GM12801 (cell line): Measurements from ENCODE around the gene SLC31A2.

ENCODE experiments used
- CTCF ChIP-seq: IDR thresholded peaks from one replicate; pipeline ENCODE4 v1.5.1; 2011; ENCODE audit warnings: control low read depth; ENCODE audit not compliant: insufficient read length; ENCODE audit errors: extremely low read depth

Gene SLC31A2

GRCh38 chr9:113185271-113185670 lies 34.5 kb downstream of the SLC31A2 start:
- no peak for TF ChIP-seq CTCF

- no peak for TF ChIP-seq CTCF
These were observed 35.4 kb downstream of the SLC31A2 start for GRCh38 chr9:113186137-113186755.

GRCh38 chr9:113187929-113188595 lies 37.3 kb downstream of the SLC31A2 start:
- TF ChIP-seq CTCF = no peak

DNA sequence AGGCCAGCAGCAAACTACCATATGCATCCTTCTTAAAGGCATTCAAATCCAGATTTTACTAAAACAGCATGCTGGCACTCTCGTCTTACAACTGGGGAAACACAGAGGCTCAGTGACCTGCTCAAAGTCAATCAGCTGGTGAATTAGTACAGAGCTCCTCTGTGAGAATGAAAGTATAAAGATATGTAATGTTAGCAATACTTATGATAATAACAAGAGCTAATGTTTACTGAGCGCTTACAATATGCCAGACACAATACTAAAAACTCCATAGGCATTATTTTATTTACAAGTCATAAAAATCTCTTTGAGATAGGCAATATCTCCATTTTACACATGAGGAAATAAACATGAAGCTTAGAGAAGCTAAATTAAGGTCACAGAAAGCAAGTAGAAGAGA lies 41.6 kb downstream of the SLC31A2 start:
- TF ChIP-seq CTCF = no peak

DNA sequence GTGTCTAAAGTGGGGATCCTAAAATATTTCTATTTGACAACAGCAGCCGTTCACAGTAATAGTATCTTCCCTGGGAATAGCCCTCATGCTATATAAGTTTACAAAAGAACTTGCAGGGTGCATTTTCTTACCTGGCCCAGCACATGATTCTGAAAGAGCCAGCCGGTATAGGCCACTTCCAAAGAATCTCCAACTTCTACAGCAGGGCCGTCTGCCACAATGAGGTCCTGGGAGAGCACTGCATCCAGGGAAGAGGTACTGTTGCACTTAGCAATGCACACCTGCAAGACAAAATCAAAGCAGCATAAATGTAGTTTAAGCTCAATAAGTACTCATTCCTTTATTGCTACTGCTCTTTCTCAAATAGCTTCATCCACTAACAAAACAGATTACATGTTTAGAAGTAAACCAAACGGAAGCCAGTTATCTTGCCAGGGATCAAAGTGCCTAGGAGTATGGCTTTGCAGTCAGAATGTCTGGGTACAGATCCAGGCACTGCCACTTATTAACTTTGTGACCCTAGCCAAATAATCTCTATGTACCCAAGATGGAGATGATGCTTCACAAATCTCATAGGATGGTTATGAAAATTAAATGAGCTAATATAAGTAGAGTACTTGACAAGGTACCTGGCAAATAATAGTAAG lies 49.0 kb downstream of the SLC31A2 start:
- no peak for TF ChIP-seq CTCF

GRCh38 chr9:113205432-113205831 lies 54.6 kb downstream of the SLC31A2 start:
- no peak for TF ChIP-seq CTCF

DNA sequence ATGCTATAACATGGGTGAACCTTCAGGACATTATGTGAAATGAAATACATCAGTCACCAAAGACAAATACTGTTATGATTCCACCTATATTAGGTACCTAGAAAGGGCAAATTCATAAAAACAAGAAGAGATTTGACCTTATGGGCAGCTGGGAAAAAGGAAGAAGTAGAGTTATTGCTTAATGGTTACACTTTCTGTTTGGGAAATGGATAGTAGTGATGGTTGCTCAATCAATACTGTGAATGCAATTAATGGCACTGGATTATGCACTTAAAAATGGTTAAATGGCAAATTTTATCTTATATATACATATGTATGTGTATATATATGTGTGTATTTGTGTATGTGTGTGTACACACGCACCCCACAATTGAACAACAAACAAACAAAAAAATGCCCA lies 55.1 kb downstream of the SLC31A2 start:
- TF ChIP-seq CTCF = no peak
